Measurements from ENCODE around the gene SLC25A39.

- TF ChIP-seq, protein P1, sequence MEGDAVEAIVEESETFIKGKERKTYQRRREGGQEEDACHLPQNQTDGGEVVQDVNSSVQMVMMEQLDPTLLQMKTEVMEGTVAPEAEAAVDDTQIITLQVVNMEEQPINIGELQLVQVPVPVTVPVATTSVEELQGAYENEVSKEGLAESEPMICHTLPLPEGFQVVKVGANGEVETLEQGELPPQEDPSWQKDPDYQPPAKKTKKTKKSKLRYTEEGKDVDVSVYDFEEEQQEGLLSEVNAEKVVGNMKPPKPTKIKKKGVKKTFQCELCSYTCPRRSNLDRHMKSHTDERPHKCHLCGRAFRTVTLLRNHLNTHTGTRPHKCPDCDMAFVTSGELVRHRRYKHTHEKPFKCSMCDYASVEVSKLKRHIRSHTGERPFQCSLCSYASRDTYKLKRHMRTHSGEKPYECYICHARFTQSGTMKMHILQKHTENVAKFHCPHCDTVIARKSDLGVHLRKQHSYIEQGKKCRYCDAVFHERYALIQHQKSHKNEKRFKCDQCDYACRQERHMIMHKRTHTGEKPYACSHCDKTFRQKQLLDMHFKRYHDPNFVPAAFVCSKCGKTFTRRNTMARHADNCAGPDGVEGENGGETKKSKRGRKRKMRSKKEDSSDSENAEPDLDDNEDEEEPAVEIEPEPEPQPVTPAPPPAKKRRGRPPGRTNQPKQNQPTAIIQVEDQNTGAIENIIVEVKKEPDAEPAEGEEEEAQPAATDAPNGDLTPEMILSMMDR (IDR thresholded peaks at IDR 0.05): no peak
- no peak for TF ChIP-seq POLR2A (IDR thresholded peaks at IDR 0.05)
These were observed 14.1 kb upstream of the SLC25A39 start for GRCh38 chr17:44338702-44339101.
